ENCODE results near the gene ACSL1. TPM values are rescaled to one million over a fixed set of nuclear protein-coding genes. Genes with fewer than 3 reads are reported as not detected.

The ACSL1 gene
- total and polyA plus RNA-seq, 2 experiments from 2014 or later, result 6.2 to 13.1 TPM

DNA sequence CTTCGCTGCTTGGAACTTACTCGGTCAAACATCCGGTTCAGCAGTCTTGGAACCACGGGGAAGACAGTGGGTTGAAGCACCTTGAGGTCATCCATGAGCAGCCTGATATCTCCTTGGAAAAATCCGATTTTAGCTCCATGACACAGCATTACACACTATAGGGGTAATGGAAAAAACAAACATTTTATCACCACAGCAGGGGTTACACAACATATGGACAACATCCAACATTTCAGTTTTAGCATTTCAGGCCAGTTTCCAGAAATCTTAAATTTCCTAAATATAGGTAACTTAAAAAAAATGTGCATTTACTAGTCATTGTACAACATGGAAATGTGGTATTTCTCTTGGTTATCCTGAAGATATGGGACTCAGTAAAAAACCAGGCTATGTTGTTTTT is 57.5 kb downstream of the ACSL1 start:
- no peaks in the 10 kb centered on the region for H3K9me3 Mint-ChIP-seq
- Histone ChIP-seq H3K4me2 (no peak overlapping the region), H4K20me1 (replicated peaks; ENCODE audit: insufficient read depth) (no peaks in the 10 kb centered on the region), H3F3A (replicated peaks; ENCODE audit: low read depth) (no peaks in the 10 kb centered on the region), H3K9me2 (ENCODE audit: insufficient read depth) (no peaks in the 10 kb centered on the region), H3K27me3 (ENCODE audit: insufficient read depth) (no peaks in the 10 kb centered on the region), H3K27ac (ENCODE audit: low read depth) (no peak overlapping the region), H3K4me3 (no peak overlapping the region), H3K79me2 (replicated peaks; ENCODE audit: insufficient read depth) (no peaks in the 10 kb centered on the region), H2AFZ (no peak overlapping the region), H3K36me3 (ENCODE audit: insufficient read depth) (no peaks in the 10 kb centered on the region), H3K4me1 (ENCODE audit: insufficient read depth) (no peaks in the 10 kb centered on the region)
- no peak overlapping the region for H3K4me3 Mint-ChIP-seq
- TF ChIP-seq CREB1 (CRISPR knock-in tag; IDR thresholded peaks at IDR 0.05; ENCODE audit: low read depth), result no peak
- TF ChIP-seq, protein P1, sequence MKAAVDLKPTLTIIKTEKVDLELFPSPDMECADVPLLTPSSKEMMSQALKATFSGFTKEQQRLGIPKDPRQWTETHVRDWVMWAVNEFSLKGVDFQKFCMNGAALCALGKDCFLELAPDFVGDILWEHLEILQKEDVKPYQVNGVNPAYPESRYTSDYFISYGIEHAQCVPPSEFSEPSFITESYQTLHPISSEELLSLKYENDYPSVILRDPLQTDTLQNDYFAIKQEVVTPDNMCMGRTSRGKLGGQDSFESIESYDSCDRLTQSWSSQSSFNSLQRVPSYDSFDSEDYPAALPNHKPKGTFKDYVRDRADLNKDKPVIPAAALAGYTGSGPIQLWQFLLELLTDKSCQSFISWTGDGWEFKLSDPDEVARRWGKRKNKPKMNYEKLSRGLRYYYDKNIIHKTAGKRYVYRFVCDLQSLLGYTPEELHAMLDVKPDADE (IDR thresholded peaks at IDR 0.05), result no peak
- TF ChIP-seq POLR2AphosphoS5 (IDR thresholded peaks at IDR 0.05; ENCODE audit: low read depth), result no peak
- no peak for TF ChIP-seq ZNF331 (CRISPR knock-in tag; IDR thresholded peaks at IDR 0.05; ENCODE audit: low read depth)
- no peak overlapping the region for H3K27ac Mint-ChIP-seq
- no peaks in the 10 kb centered on the region for H3K4me1 Mint-ChIP-seq
- no peak for DNase-seq (ENCODE audit: low spot score)
- ATAC-seq, result no peak
- peaks cover 2% of the 10 kb centered on the region for H3K27me3 Mint-ChIP-seq (ENCODE audit: insufficient read depth, low read depth, poor library complexity)
- no peaks in the 10 kb centered on the region for H3K36me3 Mint-ChIP-seq (ENCODE audit: low read depth)

DNA sequence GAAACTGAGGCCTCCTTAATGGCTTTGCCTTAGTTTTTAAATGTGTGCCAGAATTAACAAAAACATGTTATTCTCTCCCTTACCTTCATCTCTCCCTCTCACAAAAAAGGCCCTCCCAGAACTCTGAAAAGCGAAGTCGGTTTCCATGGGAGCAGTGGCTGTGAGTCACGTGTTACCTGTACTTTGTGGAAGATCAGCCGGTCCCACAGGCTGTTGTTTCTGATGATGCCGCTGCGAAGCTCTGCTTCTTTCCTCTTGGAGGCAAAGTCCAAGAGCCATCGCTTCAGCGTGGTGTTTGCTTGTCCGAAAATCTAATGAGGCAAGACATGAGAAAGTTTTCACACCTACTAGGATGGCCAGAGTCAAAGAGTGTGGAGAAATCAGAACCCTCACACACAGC is 59.3 kb downstream of the ACSL1 start:
- Mint-ChIP-seq H3K9me3 (no peaks in the 10 kb centered on the region), H3K36me3 (ENCODE audit: low read depth) (no peaks in the 10 kb centered on the region), H3K4me1 (no peaks in the 10 kb centered on the region), H3K27ac (no peak overlapping the region), H3K27me3 (ENCODE audit: insufficient read depth, low read depth, poor library complexity) (peaks cover 2% of the 10 kb centered on the region), H3K4me3 (no peak overlapping the region)
- H4K20me1 ChIP-seq (replicated peaks; ENCODE audit: insufficient read depth), result no peaks in the 10 kb centered on the region
- DNase-seq (ENCODE audit: low spot score), result no peak
- no peaks in the 10 kb centered on the region for H3K4me1 ChIP-seq (ENCODE audit: insufficient read depth)
- ATAC-seq, result no peak
- no peaks in the 10 kb centered on the region for H3K27me3 ChIP-seq (ENCODE audit: insufficient read depth)
- H3K27ac ChIP-seq (ENCODE audit: low read depth), result no peak overlapping the region
- no peaks in the 10 kb centered on the region for H3F3A ChIP-seq (replicated peaks; ENCODE audit: low read depth)
- no peaks in the 10 kb centered on the region for H3K9me2 ChIP-seq (ENCODE audit: insufficient read depth)
- no peaks in the 10 kb centered on the region for H3K79me2 ChIP-seq (replicated peaks; ENCODE audit: insufficient read depth)
- no peaks in the 10 kb centered on the region for H3K36me3 ChIP-seq (ENCODE audit: insufficient read depth)
- H3K4me3 ChIP-seq, result no peak overlapping the region
- no peak overlapping the region for H3K4me2 ChIP-seq
- H2AFZ ChIP-seq, result no peak overlapping the region
- TF ChIP-seq, protein P2, sequence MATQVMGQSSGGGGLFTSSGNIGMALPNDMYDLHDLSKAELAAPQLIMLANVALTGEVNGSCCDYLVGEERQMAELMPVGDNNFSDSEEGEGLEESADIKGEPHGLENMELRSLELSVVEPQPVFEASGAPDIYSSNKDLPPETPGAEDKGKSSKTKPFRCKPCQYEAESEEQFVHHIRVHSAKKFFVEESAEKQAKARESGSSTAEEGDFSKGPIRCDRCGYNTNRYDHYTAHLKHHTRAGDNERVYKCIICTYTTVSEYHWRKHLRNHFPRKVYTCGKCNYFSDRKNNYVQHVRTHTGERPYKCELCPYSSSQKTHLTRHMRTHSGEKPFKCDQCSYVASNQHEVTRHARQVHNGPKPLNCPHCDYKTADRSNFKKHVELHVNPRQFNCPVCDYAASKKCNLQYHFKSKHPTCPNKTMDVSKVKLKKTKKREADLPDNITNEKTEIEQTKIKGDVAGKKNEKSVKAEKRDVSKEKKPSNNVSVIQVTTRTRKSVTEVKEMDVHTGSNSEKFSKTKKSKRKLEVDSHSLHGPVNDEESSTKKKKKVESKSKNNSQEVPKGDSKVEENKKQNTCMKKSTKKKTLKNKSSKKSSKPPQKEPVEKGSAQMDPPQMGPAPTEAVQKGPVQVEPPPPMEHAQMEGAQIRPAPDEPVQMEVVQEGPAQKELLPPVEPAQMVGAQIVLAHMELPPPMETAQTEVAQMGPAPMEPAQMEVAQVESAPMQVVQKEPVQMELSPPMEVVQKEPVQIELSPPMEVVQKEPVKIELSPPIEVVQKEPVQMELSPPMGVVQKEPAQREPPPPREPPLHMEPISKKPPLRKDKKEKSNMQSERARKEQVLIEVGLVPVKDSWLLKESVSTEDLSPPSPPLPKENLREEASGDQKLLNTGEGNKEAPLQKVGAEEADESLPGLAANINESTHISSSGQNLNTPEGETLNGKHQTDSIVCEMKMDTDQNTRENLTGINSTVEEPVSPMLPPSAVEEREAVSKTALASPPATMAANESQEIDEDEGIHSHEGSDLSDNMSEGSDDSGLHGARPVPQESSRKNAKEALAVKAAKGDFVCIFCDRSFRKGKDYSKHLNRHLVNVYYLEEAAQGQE (IDR thresholded peaks at IDR 0.05; ENCODE audit: unreplicated experiment), result no peak
- no peak for TF ChIP-seq ZNF114 (CRISPR knock-in tag; IDR thresholded peaks at IDR 0.05)
- no peak for TF ChIP-seq ZNF331 (CRISPR knock-in tag; IDR thresholded peaks at IDR 0.05; ENCODE audit: low read depth)
- TF ChIP-seq, protein P3, sequence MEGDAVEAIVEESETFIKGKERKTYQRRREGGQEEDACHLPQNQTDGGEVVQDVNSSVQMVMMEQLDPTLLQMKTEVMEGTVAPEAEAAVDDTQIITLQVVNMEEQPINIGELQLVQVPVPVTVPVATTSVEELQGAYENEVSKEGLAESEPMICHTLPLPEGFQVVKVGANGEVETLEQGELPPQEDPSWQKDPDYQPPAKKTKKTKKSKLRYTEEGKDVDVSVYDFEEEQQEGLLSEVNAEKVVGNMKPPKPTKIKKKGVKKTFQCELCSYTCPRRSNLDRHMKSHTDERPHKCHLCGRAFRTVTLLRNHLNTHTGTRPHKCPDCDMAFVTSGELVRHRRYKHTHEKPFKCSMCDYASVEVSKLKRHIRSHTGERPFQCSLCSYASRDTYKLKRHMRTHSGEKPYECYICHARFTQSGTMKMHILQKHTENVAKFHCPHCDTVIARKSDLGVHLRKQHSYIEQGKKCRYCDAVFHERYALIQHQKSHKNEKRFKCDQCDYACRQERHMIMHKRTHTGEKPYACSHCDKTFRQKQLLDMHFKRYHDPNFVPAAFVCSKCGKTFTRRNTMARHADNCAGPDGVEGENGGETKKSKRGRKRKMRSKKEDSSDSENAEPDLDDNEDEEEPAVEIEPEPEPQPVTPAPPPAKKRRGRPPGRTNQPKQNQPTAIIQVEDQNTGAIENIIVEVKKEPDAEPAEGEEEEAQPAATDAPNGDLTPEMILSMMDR (conservative IDR thresholded peaks at IDR 0.05; ENCODE audit: low read depth in 2 of 2), result no peak
- TF ChIP-seq NANOG (IDR thresholded peaks at IDR 0.05; ENCODE audit: borderline replicate concordance), result no peak
- TF ChIP-seq EZH2 (IDR thresholded peaks at IDR 0.05; ENCODE audit: low read depth, unreplicated experiment), result no peak
- no peak for TF ChIP-seq JUNB (IDR thresholded peaks at IDR 0.05; ENCODE audit: unreplicated experiment)
- no peak for TF ChIP-seq CREB1 (CRISPR knock-in tag; IDR thresholded peaks at IDR 0.05; ENCODE audit: low read depth)
- TF ChIP-seq EZH2phosphoT487 (IDR thresholded peaks at IDR 0.05; ENCODE audit: unreplicated experiment), result no peak
- TF ChIP-seq, protein P1 (IDR thresholded peaks at IDR 0.05), result no peak

Data from GM23338 (cell line).